Fibroblast of lung (primary cell): ENCODE measurements around the gene IBA57.

ENCODE experiments used
- CTCF ChIP-seq, 2 donors: IDR thresholded peaks in 1 of 2; conservative IDR thresholded peaks in 1 of 2; 1 replicate in 1 of 2; 2 replicates in 1 of 2; pipeline ENCODE4 v1.5.1; 2011 to 2012; ENCODE audit warnings: low read length in 2 of 2, control low read depth in 1 of 2, inconsistent platforms in 1 of 2, low read depth in 1 of 2, mild to moderate bottlenecking in 1 of 2
- EZH2 ChIP-seq: IDR thresholded peaks from 2 replicates; pipeline ENCODE4 v1.5.1; 2012; ENCODE audit warnings: low read length, control low read depth, mild to moderate bottlenecking; ENCODE audit errors: missing control alignments

DNA sequence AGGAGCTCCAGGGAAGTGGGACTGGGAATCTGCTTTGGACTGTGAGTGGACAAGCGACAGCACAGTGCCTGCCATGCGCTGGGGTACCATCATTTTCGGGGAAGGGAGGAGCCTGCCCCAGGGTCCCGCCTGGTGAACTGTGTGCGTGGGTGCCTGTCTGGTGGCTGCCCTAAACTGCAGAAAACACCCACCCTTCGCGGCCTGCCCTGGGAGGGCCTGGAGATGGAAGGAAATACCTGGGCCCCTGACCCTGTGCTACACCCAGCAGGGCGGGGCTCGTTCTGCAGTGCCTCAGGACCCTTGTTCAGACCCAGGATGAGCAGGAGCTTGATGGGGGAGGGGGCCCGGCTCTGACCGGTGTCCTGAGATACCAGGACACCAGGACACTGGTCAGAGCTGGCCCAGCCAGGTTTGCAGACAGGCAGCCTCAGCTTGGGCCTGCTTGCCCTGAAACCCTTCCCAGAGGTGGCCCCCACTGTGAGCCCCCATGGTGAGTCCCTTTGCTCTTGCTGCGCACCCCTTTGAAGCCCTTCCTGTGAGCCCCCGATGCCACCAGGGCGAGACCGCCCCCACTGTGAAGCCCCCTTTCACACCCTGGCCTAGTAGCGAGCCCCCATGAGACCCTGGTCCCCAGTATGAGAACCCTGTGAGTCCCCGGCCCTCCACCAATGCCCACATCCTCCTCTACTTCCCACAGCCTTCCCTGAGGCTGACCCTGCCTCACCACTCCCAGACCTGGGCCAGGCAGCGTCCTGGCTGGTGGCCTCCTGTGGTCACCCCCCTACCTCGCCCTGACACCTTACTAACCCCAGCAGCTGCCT is 13.3 kb upstream of the IBA57 start:
- TF ChIP-seq CTCF (conservative IDR thresholded peaks at IDR 0.05 in 1 of 2, IDR thresholded peaks at IDR 0.05 in 1 of 2; ENCODE audit: low read depth in 1 of 2, low read length in 2 of 2) = no peak
- no peak for TF ChIP-seq EZH2
